Endodermal cell (in vitro differentiated cells): Measurements from ENCODE around the gene RBMS3. TPM values are rescaled to one million over a fixed set of nuclear protein-coding genes. Genes with fewer than 3 reads are reported as not detected.

Experiments used
- DNase-seq: peaks from one replicate; pipeline ENCODE4 v3.0.0-alpha.2; 2017
- H3K27ac ChIP-seq: 2 replicates; pipeline ENCODE4 v1.5.1; 2013; ENCODE audit warnings: mild to moderate bottlenecking, low read depth, low read length, moderate library complexity
- H3K27me3 ChIP-seq: 2 replicates; pipeline ENCODE4 v1.6.1; 2013; ENCODE audit warnings: mild to moderate bottlenecking, low read length, moderate library complexity; ENCODE audit not compliant: insufficient read depth, control insufficient read depth, poor library complexity, severe bottlenecking
- H3K36me3 ChIP-seq: 2 replicates; pipeline ENCODE4 v1.7.0; 2013; ENCODE audit warnings: mild to moderate bottlenecking, low read length, moderate library complexity; ENCODE audit not compliant: control insufficient read depth, insufficient read depth
- H3K4me1 ChIP-seq: one replicate; pipeline ENCODE4 v1.7.0; 2013; ENCODE audit warnings: low read length; ENCODE audit not compliant: control insufficient read depth, insufficient read depth
- H3K4me3 ChIP-seq: 2 replicates; pipeline ENCODE4 v1.5.1; 2013; ENCODE audit warnings: mild to moderate bottlenecking, low read length, moderate library complexity
- H3K9ac ChIP-seq: 2 replicates; pipeline ENCODE4 v1.6.1; 2013; ENCODE audit warnings: mild to moderate bottlenecking, low read length, moderate library complexity; ENCODE audit not compliant: poor library complexity, severe bottlenecking; ENCODE audit errors: extremely low read depth
- H3K9me3 ChIP-seq: 2 replicates; pipeline ENCODE4 v1.6.1; 2013; ENCODE audit warnings: mild to moderate bottlenecking, low read length, moderate library complexity; ENCODE audit not compliant: control insufficient read depth
- H3K27ac Mint-ChIP-seq: 2 replicates; pipeline ENCODE4 v1.8.0; 2020; ENCODE audit warnings: mixed read lengths
- H3K27me3 Mint-ChIP-seq: 2 replicates; pipeline ENCODE4 v1.8.0; 2021; ENCODE audit warnings: mild to moderate bottlenecking, mixed read lengths; ENCODE audit not compliant: insufficient read depth
- H3K36me3 Mint-ChIP-seq: 2 replicates; pipeline ENCODE4 v1.8.0; 2020; ENCODE audit warnings: low read depth, mixed read lengths
- H3K4me1 Mint-ChIP-seq: 2 replicates; pipeline ENCODE4 v1.8.0; 2020; ENCODE audit warnings: mixed read lengths
- H3K4me3 Mint-ChIP-seq: 2 replicates; pipeline ENCODE4 v1.8.0; 2020; ENCODE audit warnings: mild to moderate bottlenecking, moderate library complexity, mixed read lengths
- H3K9me3 Mint-ChIP-seq: 2 replicates; pipeline ENCODE4 v1.8.0; 2020; ENCODE audit warnings: mild to moderate bottlenecking, mixed read lengths
- CTCF ChIP-seq: fragments of 200-600 bp; sonication (generic); conservative IDR thresholded peaks from 2 replicates; pipeline ENCODE4 v1.5.0; 2021; ENCODE audit warnings: antibody characterized with exemption, mild to moderate bottlenecking
- whole genome bisulfite sequencing, 2 experiments: methylation state at CpG; one replicate each; pipeline versions ENCODE4 v1.1.5 to v1.1.7; 2013; ENCODE audit warnings: missing lambda C conversion rate in 2 of 2, mixed read lengths in 1 of 2; ENCODE audit not compliant: insufficient coverage in 1 of 2, insufficient read length in 1 of 2; 5-methylcytosine and 5-hydroxymethylcytosine counted together
- total RNA-seq, 2 donors: library from RNA; stranded (reverse); fragmentation: NEBNext Ultra II Directional in 1 of 2; extraction: Animal tissue kit (Norgen Biotek cat#: 25700) in 1 of 2; gene quantifications; 2 replicates in 1 of 2; 3 replicates in 1 of 2; pipeline ENCODE4 v1.2.1, GENCODE V29; 2021

Gene RBMS3
- total RNA-seq, 2 donors from 2014 or later: 2.0 to 7.3 TPM

DNA sequence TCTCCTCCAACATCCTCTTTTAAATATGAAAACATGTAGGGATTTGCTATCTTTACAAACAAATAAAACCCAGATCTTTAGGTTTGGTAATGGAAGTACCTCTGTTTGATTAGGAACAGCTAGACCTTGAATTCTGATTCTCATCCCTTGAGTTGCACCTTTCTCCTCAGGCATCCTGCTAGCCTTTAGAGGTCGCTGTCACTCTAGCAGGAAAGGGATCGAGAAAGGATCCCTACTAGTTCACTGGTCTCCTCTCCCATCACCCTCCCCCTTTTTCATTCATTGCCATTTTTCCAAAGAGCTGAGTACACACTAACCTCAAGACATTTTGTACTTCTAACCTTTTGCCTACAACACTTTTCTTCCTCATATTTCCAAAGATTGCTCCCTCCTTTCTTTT is 569.8 kb downstream of the RBMS3 start:
- H3K4me1 ChIP-seq: no peaks in the 10 kb centered on the region
- peak; percentile 82 for TF ChIP-seq CTCF
- H3K27me3 Mint-ChIP-seq: no peaks in the 10 kb centered on the region
- 51% methylated on average over 2 of the region's 2 CpGs; no CpG with 5 or more reads in 1 of the 2 experiments for WGBS, 2 experiments
- peaks cover 5% of the 10 kb centered on the region for H3K36me3 Mint-ChIP-seq
- no peaks in the 10 kb centered on the region for H3K27me3 ChIP-seq
- no peak overlapping the region for H3K4me3 ChIP-seq
- H3K36me3 ChIP-seq: no peaks in the 10 kb centered on the region
- no peak overlapping the region for H3K4me3 Mint-ChIP-seq
- H3K27ac Mint-ChIP-seq: no peak overlapping the region
- peaks cover 16% of the 10 kb centered on the region for H3K9me3 ChIP-seq
- H3K9me3 Mint-ChIP-seq: peaks cover 18% of the 10 kb centered on the region
- DNase-seq: peak; percentile 49
- H3K4me1 Mint-ChIP-seq: peaks cover 14% of the 10 kb centered on the region
- H3K27ac ChIP-seq: no peak overlapping the region
- H3K9ac ChIP-seq: no peak overlapping the region

GRCh38 chr3:29852767-29853166 is 571.9 kb downstream of the RBMS3 start:
- WGBS, 2 experiments: no CpG with 5 or more reads among the region's 1 CpG
- Histone ChIP-seq H3K4me1 (no peaks in the 10 kb centered on the region), H3K27me3 (no peaks in the 10 kb centered on the region), H3K9me3 (peaks cover 16% of the 10 kb centered on the region), H3K27ac (no peak overlapping the region), H3K4me3 (no peak overlapping the region), H3K9ac (no peak overlapping the region), H3K36me3 (no peaks in the 10 kb centered on the region)
- Mint-ChIP-seq H3K27ac (no peak overlapping the region), H3K4me3 (no peak overlapping the region), H3K36me3 (peaks cover 5% of the 10 kb centered on the region), H3K9me3 (peaks cover 18% of the 10 kb centered on the region), H3K4me1 (peaks cover 14% of the 10 kb centered on the region), H3K27me3 (no peaks in the 10 kb centered on the region)
- no peak for TF ChIP-seq CTCF
- DNase-seq: no peak

DNA sequence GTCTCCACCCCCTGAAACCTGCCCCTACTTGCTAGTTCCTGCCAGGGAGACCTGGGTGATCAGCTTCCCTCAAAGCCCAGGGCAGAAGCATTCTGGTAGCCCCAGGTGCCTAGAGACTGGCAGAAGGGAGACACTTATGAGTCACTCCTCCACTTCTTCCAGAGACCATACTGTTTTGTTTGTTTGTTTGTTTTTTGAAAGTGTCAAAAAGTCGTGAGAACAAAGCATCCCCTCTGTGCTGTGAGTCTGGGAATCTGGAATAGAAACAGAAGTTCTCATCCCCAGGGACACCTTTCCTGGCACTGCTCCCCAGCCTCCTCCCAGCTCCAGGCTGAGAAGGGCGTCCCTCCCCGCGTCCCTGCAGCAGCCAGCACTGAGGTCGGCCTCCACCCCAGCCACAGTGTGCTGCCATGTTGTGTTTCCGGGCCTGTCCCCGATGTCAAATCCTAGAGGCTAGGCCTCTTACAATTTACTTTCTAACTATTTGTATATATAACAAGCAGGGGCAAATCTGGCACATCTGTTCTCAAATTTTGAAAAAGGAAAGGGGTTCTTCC is 573.0 kb downstream of the RBMS3 start:
- 85% methylated on average over 7 of the region's 7 CpGs; no CpG with 5 or more reads in 1 of the 2 experiments for WGBS, 2 experiments
- no peak overlapping the region for H3K27ac ChIP-seq
- peaks cover 5% of the 10 kb centered on the region for H3K36me3 Mint-ChIP-seq
- no peaks in the 10 kb centered on the region for H3K27me3 ChIP-seq
- peaks cover 14% of the 10 kb centered on the region for H3K4me1 Mint-ChIP-seq
- H3K4me3 Mint-ChIP-seq: no peak overlapping the region
- H3K9me3 ChIP-seq: peaks cover 16% of the 10 kb centered on the region
- no peak overlapping the region for H3K9ac ChIP-seq
- no peak overlapping the region for H3K27ac Mint-ChIP-seq
- peaks cover 18% of the 10 kb centered on the region for H3K9me3 Mint-ChIP-seq
- H3K4me3 ChIP-seq: no peak overlapping the region
- no peaks in the 10 kb centered on the region for H3K4me1 ChIP-seq
- no peaks in the 10 kb centered on the region for H3K27me3 Mint-ChIP-seq
- H3K36me3 ChIP-seq: no peaks in the 10 kb centered on the region
- TF ChIP-seq CTCF: no peak
- peak; percentile 71 for DNase-seq
